ENCODE measurements around the gene AASDH.
"Not testable (repeated sequence)": the region's sequence is repeated elsewhere in the genome, so short reads cannot be mapped to it uniquely, and the experiment has no call there.

AASDH gene

DNA sequence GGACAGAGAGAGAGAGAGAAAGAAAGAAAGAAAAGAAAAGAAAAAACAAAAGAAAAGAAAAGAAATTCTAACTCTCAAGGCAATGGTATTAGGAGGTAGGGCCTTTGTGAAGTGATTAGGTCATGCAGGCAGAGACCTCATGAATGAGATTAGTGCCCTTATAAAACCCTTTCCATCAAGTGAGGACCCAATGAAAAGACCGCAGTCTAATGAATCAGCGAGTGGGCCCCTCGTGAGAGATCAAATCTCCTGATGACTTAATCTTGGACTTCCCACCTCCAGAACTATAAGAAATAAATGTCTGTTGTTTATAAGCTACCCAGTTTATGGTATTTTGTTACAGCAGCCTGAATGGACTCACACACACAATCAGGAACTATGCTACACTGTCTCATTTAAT, 16.9 kb downstream of the AASDH start:
- Histone ChIP-seq H4K5ac (ENCODE audit: low read length) (no peak overlapping the region), H3K4me2 (ENCODE audit: low read length) (no peak overlapping the region), H3K4me3 (ENCODE audit: low read length) (no peak overlapping the region), H3K79me2 (ENCODE audit: control insufficient read depth, insufficient read depth, low read length) (no peaks in the 10 kb centered on the region), H3K27ac (ENCODE audit: low read depth, low read length) (no peak overlapping the region), H3K56ac (ENCODE audit: low read length) (no peak overlapping the region), H2BK15ac (replicated peaks; ENCODE audit: low read depth) (no peak overlapping the region), H3K4ac (ENCODE audit: low read depth, low read length) (no peak overlapping the region), H3K4me1 (ENCODE audit: control insufficient read depth, low read depth, low read length) (no peaks in the 10 kb centered on the region), H2BK5ac (ENCODE audit: low read length) (no peak overlapping the region), H3K23ac (ENCODE audit: low read length) (no peak overlapping the region), H3K27me3 (ENCODE audit: insufficient read depth, low read length, poor library complexity) (no peaks in the 10 kb centered on the region), H3K18ac (ENCODE audit: low read length) (no peak overlapping the region), H4K8ac (ENCODE audit: low read depth, low read length) (no peak overlapping the region), H3K9ac (ENCODE audit: low read length) (no peak overlapping the region), H3K36me3 (ENCODE audit: control insufficient read depth, insufficient read depth, low read length) (no peaks in the 10 kb centered on the region), H2BK120ac (ENCODE audit: low read depth, low read length) (no peak overlapping the region), H2AK5ac (ENCODE audit: low read length) (no peak overlapping the region), H3K79me1 (ENCODE audit: low read length) (no peaks in the 10 kb centered on the region)
- no peak for DNase-seq
- no CpG with 5 or more reads among the region's 3 CpGs for WGBS (ENCODE audit: extremely low coverage, insufficient coverage, low lambda C conversion rate)

DNA sequence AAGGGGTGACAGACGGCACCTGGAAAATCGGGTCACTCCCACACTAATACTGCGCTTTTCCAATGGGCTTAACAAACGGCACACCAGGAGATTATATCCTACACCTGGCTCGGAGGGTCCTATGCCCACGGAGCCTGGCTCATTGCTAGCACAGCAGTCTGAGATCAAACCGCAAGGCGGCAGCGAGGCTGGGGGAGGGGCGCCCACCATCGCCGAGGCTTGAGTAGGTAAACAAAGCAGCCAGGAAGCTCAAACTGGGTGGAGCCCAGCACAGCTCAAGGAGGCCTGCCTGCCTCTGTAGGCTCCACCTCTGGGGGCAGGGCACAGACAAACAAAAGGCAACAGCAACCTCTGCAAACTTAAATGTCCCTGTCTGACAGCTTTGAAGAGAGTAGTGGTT, 24.3 kb downstream of the AASDH start:
- H3K9ac ChIP-seq (ENCODE audit: low read length); H3K18ac ChIP-seq (ENCODE audit: low read length); H4K8ac ChIP-seq (ENCODE audit: low read depth, low read length); H3K23ac ChIP-seq (ENCODE audit: low read length); H4K5ac ChIP-seq (ENCODE audit: low read length); H3K27me3 ChIP-seq (ENCODE audit: insufficient read depth, low read length, poor library complexity); H3K27ac ChIP-seq (ENCODE audit: low read depth, low read length); H3K4me2 ChIP-seq (ENCODE audit: low read length); H2BK5ac ChIP-seq (ENCODE audit: low read length); H2BK120ac ChIP-seq (ENCODE audit: low read depth, low read length); H3K56ac ChIP-seq (ENCODE audit: low read length); H3K4me3 ChIP-seq (ENCODE audit: low read length); H3K4ac ChIP-seq (ENCODE audit: low read depth, low read length); DNase-seq; H3K79me2 ChIP-seq (ENCODE audit: control insufficient read depth, insufficient read depth, low read length); H3K79me1 ChIP-seq (ENCODE audit: low read length); H2BK15ac ChIP-seq (replicated peaks; ENCODE audit: low read depth); H3K36me3 ChIP-seq (ENCODE audit: control insufficient read depth, insufficient read depth, low read length); H2AK5ac ChIP-seq (ENCODE audit: low read length); H3K4me1 ChIP-seq (ENCODE audit: control insufficient read depth, low read depth, low read length): not testable (repeated sequence)
- no CpG with 5 or more reads among the region's 12 CpGs for WGBS (ENCODE audit: extremely low coverage, insufficient coverage, low lambda C conversion rate)

DNA sequence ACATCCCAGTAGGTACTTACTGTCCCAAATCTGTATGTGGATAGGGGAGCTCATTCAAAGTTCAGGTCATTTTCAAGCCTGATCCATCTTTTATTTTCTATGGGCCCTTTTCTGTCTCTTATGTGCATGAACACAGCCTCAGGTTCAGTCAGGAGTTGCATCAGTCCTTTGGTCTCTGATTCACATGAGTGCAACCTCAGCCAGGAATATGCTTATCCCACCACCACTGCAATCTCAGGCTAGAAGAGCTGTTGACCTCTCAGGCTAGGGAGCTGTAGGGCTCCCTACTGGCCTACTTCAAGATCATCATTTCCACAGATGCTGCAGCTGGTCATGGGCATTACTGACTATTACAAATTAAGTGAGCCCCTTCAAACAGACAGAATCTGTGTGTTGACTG, 27.2 kb downstream of the AASDH start:
- H3K27ac ChIP-seq (ENCODE audit: low read depth, low read length): no peak overlapping the region
- no peak overlapping the region for H2BK15ac ChIP-seq (replicated peaks; ENCODE audit: low read depth)
- H3K18ac ChIP-seq (ENCODE audit: low read length): no peak overlapping the region
- H3K4me3 ChIP-seq (ENCODE audit: low read length): no peak overlapping the region
- DNase-seq: no peak
- H2AK5ac ChIP-seq (ENCODE audit: low read length): no peak overlapping the region
- H3K4ac ChIP-seq (ENCODE audit: low read depth, low read length): no peak overlapping the region
- H3K79me1 ChIP-seq (ENCODE audit: low read length): no peaks in the 10 kb centered on the region
- H2BK5ac ChIP-seq (ENCODE audit: low read length): no peak overlapping the region
- no peak overlapping the region for H3K9ac ChIP-seq (ENCODE audit: low read length)
- H3K23ac ChIP-seq (ENCODE audit: low read length): no peak overlapping the region
- H2BK120ac ChIP-seq (ENCODE audit: low read depth, low read length): no peak overlapping the region
- H3K56ac ChIP-seq (ENCODE audit: low read length): no peak overlapping the region
- no peaks in the 10 kb centered on the region for H3K4me1 ChIP-seq (ENCODE audit: control insufficient read depth, low read depth, low read length)
- no peaks in the 10 kb centered on the region for H3K36me3 ChIP-seq (ENCODE audit: control insufficient read depth, insufficient read depth, low read length)
- H3K27me3 ChIP-seq (ENCODE audit: insufficient read depth, low read length, poor library complexity): no peaks in the 10 kb centered on the region
- H3K4me2 ChIP-seq (ENCODE audit: low read length): no peak overlapping the region
- H3K79me2 ChIP-seq (ENCODE audit: control insufficient read depth, insufficient read depth, low read length): no peaks in the 10 kb centered on the region
- H4K5ac ChIP-seq (ENCODE audit: low read length): no peak overlapping the region
- no peak overlapping the region for H4K8ac ChIP-seq (ENCODE audit: low read depth, low read length)

DNA sequence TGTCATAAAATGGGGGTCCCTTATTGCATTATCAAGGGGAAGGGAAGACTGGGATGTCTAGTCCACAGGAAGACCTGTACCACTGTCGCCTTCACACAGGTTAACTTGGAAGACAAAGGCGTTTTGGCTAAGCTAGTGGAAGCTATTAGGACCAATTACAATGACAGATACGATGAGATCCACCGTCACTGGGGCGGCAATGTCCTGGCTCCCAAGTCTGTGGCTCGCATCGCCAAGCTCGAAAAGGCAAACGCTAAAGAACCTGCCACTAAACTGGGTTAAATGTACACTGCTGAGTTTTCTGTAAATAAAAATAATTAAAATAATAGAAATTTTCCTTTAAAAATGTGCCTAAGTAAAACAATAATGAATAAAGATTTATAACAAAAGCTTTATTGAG, 30.6 kb downstream of the AASDH start:
- no peak overlapping the region for H3K4ac ChIP-seq (ENCODE audit: low read depth, low read length)
- H3K9ac ChIP-seq (ENCODE audit: low read length): no peak overlapping the region
- H4K5ac ChIP-seq (ENCODE audit: low read length): no peak overlapping the region
- H3K56ac ChIP-seq (ENCODE audit: low read length): no peak overlapping the region
- no peak overlapping the region for H3K4me3 ChIP-seq (ENCODE audit: low read length)
- H4K8ac ChIP-seq (ENCODE audit: low read depth, low read length): no peak overlapping the region
- WGBS (ENCODE audit: extremely low coverage, insufficient coverage, low lambda C conversion rate): no CpG with 5 or more reads among the region's 9 CpGs
- no peak overlapping the region for H3K18ac ChIP-seq (ENCODE audit: low read length)
- no peak overlapping the region for H2BK15ac ChIP-seq (replicated peaks; ENCODE audit: low read depth)
- no peaks in the 10 kb centered on the region for H3K36me3 ChIP-seq (ENCODE audit: control insufficient read depth, insufficient read depth, low read length)
- no peaks in the 10 kb centered on the region for H3K79me1 ChIP-seq (ENCODE audit: low read length)
- no peak overlapping the region for H3K4me2 ChIP-seq (ENCODE audit: low read length)
- H3K27me3 ChIP-seq (ENCODE audit: insufficient read depth, low read length, poor library complexity): no peaks in the 10 kb centered on the region
- H3K4me1 ChIP-seq (ENCODE audit: control insufficient read depth, low read depth, low read length): no peaks in the 10 kb centered on the region
- no peak overlapping the region for H3K23ac ChIP-seq (ENCODE audit: low read length)
- H3K79me2 ChIP-seq (ENCODE audit: control insufficient read depth, insufficient read depth, low read length): no peaks in the 10 kb centered on the region
- no peak overlapping the region for H2AK5ac ChIP-seq (ENCODE audit: low read length)
- H2BK5ac ChIP-seq (ENCODE audit: low read length): no peak overlapping the region
- H3K27ac ChIP-seq (ENCODE audit: low read depth, low read length): no peak overlapping the region
- H2BK120ac ChIP-seq (ENCODE audit: low read depth, low read length): no peak overlapping the region
- no peak for DNase-seq

DNA sequence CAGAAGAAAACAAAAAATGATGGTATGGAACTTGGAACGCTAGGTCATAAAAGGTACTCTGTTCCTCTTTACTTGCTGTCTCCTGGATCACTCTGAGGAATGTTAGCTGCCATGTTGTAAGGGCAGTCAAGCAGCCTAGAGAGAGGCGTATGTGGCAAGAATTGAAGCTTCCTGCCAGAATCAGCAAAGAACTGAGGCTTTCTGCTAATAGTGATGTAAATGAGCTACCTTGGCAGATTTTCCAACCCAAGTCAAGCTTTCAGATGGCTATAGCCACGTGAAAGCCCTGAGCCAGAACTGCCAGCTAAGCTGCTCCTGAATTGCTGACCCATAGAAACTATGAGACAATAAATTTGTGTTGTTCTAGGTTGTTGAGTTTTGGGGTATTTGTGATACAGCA, 38.7 kb downstream of the AASDH start:
- Histone ChIP-seq H3K23ac (ENCODE audit: low read length) (no peak overlapping the region), H3K4me2 (ENCODE audit: low read length) (no peak overlapping the region), H3K9ac (ENCODE audit: low read length) (no peak overlapping the region), H2BK120ac (ENCODE audit: low read depth, low read length) (no peak overlapping the region), H3K27ac (ENCODE audit: low read depth, low read length) (no peak overlapping the region), H3K36me3 (ENCODE audit: control insufficient read depth, insufficient read depth, low read length) (no peaks in the 10 kb centered on the region), H3K4me1 (ENCODE audit: control insufficient read depth, low read depth, low read length) (no peaks in the 10 kb centered on the region), H3K79me1 (ENCODE audit: low read length) (no peaks in the 10 kb centered on the region), H3K4me3 (ENCODE audit: low read length) (no peak overlapping the region), H3K79me2 (ENCODE audit: control insufficient read depth, insufficient read depth, low read length) (no peaks in the 10 kb centered on the region), H2AK5ac (ENCODE audit: low read length) (no peak overlapping the region), H2BK15ac (replicated peaks; ENCODE audit: low read depth) (no peak overlapping the region), H2BK5ac (ENCODE audit: low read length) (no peak overlapping the region), H4K5ac (ENCODE audit: low read length) (no peak overlapping the region), H3K27me3 (ENCODE audit: insufficient read depth, low read length, poor library complexity) (no peaks in the 10 kb centered on the region), H3K56ac (ENCODE audit: low read length) (no peak overlapping the region), H4K8ac (ENCODE audit: low read depth, low read length) (no peak overlapping the region), H3K18ac (ENCODE audit: low read length) (no peak overlapping the region), H3K4ac (ENCODE audit: low read depth, low read length) (no peak overlapping the region)
- no CpG with 5 or more reads among the region's 3 CpGs for WGBS (ENCODE audit: extremely low coverage, insufficient coverage, low lambda C conversion rate)
- no peak for DNase-seq

DNA sequence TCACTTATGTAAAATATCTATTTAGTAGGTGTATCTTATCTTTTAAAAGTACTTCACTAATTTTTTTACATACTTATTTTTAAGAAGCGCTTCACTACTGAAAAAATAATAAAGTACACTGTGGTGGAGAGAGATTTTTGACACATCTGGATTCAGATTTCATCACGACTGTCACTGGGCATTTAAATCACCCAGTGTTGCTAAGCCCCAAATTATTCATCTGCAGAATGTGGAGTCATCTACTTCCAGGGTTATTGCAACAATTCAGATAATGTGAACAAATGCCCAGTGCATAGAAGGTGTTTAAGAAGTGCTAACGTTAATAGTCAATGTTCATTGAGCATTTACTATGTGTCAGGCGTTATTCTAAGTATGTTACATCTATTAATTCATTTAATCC, 41.8 kb downstream of the AASDH start:
- no peak for DNase-seq
- no peak overlapping the region for H2BK120ac ChIP-seq (ENCODE audit: low read depth, low read length)
- no CpG with 5 or more reads among the region's 4 CpGs for WGBS (ENCODE audit: extremely low coverage, insufficient coverage, low lambda C conversion rate)
- H3K4me2 ChIP-seq (ENCODE audit: low read length): no peak overlapping the region
- H3K9ac ChIP-seq (ENCODE audit: low read length): no peak overlapping the region
- no peaks in the 10 kb centered on the region for H3K4me1 ChIP-seq (ENCODE audit: control insufficient read depth, low read depth, low read length)
- no peak overlapping the region for H3K23ac ChIP-seq (ENCODE audit: low read length)
- H3K27ac ChIP-seq (ENCODE audit: low read depth, low read length): no peak overlapping the region
- H3K18ac ChIP-seq (ENCODE audit: low read length): no peak overlapping the region
- no peaks in the 10 kb centered on the region for H3K79me1 ChIP-seq (ENCODE audit: low read length)
- no peak overlapping the region for H3K4me3 ChIP-seq (ENCODE audit: low read length)
- H4K8ac ChIP-seq (ENCODE audit: low read depth, low read length): no peak overlapping the region
- H3K36me3 ChIP-seq (ENCODE audit: control insufficient read depth, insufficient read depth, low read length): no peaks in the 10 kb centered on the region
- H2AK5ac ChIP-seq (ENCODE audit: low read length): no peak overlapping the region
- H3K4ac ChIP-seq (ENCODE audit: low read depth, low read length): no peak overlapping the region
- no peaks in the 10 kb centered on the region for H3K79me2 ChIP-seq (ENCODE audit: control insufficient read depth, insufficient read depth, low read length)
- H2BK5ac ChIP-seq (ENCODE audit: low read length): no peak overlapping the region
- no peak overlapping the region for H2BK15ac ChIP-seq (replicated peaks; ENCODE audit: low read depth)
- no peak overlapping the region for H3K56ac ChIP-seq (ENCODE audit: low read length)
- H4K5ac ChIP-seq (ENCODE audit: low read length): no peak overlapping the region
- no peaks in the 10 kb centered on the region for H3K27me3 ChIP-seq (ENCODE audit: insufficient read depth, low read length, poor library complexity)
